Epidermal melanocyte (primary cell): Measurements from ENCODE around the gene LEPROT.

ENCODE experiments used
- DNase-seq: peaks from one replicate; pipeline ENCODE4 v3.0.0; 2011; ENCODE audit warnings: low spot score; ENCODE audit not compliant: insufficient read length

Gene LEPROT

DNA sequence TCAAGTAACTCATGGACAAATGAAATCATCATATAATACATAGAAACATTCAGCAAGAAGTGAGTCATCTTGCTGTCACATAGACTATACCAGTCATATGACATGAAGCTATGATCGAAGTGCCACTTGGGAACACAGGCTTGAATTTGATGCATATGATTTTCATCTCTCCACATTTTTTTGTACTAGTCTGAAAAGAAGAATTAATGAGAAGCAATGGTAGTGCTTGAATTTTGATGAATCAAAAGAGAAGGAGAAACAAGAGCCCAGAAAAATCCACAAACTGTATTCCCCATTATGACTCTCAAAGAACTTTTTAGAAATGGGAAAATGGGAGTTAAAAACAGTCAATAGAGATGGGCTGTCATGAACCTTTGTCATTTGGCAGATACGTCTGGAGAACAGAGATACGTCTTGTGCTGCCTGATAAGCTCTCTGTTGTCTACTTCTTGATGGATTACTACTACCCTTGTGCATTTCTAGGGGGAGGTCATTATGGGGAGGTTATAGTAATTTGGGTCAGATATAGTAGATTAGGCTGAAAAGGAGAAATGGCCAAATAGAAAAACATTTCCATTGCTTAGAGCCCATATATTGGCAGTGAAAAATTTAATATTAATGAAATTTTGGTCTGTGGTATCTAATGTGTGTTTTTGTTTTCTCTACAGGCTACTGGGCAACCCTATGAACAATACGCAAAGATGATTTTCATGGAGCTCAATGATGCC, 8.0 kb upstream of the LEPROT start:
- no peak for DNase-seq

DNA sequence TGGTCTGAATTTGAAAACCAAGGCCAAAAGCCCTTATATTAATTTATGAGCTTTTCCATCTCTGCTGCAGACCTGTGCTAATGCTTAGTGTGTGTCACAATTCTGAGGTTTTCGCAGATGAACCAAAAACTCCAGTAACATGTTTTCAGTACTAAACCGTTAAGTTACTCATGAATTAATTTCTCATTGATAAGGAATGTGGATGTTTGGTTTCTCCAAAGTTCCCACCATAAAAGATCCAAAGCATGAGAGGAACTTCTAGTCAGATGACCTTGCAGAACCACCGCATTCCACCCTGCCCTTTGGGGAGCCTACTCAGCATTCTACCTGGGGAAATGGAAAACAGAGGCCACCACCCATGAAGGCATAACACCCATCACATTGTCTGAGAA, 7.5 kb upstream of the LEPROT start:
- no peak for DNase-seq

DNA sequence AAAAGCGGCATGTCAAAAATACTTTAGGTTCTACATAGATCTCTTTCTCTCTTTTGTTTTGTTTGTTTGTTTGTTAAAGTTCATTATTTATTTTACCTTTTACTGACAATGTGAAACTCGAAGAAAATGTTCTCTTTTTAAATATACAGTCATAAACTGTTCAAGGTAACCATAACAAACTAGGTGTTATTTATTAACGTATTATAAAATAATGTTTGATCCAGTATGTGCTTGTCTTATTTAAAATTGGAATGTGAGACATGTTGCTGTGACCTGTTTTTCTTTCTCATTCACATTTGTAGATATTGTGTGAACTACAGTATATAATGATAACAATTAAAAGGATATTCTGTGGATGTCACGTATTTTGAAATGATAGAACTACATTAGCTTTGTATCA, 5.9 kb upstream of the LEPROT start:
- DNase-seq: no peak

DNA sequence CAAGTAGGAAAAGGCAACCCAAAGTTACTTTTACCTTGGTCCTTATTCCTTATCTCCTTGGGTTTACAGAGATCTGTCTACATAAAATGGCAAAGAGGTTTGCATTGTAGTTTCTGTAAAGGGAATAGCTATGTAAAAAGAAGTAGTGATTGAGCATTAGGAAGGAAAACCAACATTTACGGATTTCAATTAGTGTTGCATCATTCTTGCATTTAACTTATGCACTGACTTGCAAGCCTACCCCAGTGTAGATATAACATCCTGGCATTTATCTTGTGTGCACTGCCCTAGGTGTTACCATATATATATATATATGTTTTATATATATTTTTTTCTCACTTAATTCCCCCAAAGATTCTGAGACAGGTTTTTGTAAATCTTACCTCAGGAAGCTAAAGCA, 3.7 kb upstream of the LEPROT start:
- no peak for DNase-seq

DNA sequence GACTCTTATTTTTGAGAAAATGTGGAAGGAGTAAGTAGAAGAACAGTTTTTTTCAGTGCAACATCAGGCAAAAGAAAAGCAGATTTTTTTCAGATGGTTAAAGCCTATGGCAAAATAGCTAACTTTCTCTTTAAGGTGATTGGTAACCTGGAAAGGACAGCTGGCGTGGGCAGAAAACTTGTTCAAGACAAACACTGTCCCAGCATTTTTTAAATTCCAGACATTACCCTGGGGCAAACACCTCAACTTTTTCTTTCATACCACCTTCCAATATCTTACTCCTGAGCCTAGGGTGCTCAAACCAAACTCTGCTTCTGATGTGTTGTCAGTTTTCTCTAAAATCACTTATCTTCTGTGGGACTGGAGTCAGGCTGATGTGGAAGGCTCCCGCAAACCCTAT, 2.7 kb upstream of the LEPROT start:
- DNase-seq: no peak

DNA sequence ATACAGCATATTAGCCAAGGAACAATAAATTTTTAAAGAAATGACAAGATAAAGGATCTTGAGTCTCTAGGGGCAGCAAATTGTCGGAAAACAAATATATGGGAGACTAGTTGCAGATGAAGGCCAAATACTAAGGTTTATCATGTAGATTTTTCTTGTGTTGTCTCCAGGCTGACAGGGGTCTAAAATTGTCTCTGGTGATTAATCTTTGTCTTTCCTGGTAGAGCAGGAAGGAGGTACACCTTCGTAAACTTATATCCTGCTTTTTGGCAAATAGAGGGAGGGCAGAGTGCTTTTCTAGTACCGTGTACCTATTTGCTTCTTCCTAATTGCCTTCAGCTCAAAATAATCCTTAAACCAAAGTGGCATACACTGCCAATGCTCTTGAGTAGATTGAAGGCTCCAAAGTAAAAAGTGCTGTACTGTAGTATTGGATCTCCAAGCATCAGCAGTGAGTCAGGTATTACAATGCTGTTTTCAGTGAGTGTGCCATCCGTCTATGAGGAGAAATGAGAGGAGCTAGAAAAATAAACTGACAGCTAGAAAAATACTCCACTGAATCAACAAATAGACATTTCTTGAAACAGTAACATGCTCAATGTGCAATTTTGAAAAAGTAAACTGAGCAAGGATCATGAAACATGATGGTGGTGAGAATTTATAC, 1.8 kb upstream of the LEPROT start:
- DNase-seq: no peak

DNA sequence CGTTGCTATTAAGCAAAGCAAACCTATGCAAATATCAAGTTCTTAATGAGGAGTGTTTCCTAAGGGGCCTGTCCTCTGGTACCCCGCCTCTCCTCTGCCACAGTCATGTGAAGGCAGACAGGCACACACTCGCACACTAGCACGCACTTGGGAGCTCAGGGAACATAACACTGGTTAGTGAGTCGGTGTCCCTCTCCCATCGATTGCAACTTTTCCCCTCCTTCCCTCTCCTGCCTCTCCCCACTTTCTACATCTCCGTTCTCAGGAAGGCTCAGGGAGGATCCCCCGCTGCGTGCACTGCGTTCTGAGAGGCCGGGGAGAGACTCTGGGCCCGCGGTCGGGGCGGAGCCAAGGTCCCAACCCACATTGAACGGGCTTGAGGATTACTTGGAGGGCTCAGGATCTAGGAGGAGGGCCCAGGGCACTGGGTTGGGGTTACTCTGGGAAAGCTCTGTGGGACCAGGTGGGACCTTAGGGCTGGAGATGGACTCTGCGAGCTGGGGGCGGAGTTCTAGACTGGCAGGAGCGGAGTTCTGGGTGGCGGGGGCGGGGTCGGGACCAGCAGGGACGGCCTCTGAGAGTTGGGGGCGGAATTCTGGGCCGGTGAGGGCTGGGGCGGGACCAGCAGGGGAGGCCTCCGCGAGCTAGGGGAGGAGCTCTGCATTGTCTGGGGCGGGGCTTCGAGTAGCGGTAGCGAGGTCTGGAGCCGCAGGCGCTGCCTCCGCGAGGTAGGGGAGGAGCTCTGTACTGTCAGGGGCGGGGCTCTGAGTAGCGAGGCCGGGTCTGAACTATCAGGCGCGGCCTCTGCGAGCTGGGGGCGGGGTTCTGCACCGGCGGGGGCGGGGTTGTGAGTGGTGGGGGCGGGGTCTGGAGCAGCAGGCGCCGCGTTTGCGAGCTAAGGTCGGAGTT, 533 bp upstream of the LEPROT start:
- DNase-seq: peak; percentile 84

DNA sequence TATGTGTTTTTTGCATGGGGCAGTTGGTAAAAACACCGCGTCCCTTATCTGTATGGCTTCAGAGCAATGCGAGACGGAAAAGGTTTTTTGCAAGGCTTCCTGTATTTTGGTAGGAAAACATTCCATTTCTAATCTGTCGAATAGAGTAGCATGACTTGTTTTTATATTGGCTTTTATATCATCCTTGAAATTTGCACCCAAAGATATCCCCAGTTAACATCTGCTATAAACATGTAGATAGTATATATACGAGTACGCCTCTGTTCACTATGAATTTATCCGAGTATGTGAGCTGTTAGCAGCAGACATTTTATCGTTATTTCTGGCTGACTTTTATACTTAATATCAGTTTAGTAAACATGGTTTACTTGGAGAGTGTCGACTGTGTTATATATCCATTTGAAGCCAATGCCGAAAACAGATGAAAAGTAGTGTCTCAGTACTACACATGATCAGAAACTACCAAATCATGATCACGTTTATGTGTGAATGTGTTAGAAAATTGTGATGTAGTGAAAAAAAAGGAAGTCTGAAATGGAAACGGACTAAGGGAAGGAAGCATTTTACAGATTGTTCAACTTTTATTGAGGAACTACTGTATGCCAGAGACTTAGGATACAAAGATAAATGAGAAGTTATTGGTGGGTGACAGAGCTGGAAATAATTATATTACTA, 1.0 kb downstream of the LEPROT start:
- no peak for DNase-seq

DNA sequence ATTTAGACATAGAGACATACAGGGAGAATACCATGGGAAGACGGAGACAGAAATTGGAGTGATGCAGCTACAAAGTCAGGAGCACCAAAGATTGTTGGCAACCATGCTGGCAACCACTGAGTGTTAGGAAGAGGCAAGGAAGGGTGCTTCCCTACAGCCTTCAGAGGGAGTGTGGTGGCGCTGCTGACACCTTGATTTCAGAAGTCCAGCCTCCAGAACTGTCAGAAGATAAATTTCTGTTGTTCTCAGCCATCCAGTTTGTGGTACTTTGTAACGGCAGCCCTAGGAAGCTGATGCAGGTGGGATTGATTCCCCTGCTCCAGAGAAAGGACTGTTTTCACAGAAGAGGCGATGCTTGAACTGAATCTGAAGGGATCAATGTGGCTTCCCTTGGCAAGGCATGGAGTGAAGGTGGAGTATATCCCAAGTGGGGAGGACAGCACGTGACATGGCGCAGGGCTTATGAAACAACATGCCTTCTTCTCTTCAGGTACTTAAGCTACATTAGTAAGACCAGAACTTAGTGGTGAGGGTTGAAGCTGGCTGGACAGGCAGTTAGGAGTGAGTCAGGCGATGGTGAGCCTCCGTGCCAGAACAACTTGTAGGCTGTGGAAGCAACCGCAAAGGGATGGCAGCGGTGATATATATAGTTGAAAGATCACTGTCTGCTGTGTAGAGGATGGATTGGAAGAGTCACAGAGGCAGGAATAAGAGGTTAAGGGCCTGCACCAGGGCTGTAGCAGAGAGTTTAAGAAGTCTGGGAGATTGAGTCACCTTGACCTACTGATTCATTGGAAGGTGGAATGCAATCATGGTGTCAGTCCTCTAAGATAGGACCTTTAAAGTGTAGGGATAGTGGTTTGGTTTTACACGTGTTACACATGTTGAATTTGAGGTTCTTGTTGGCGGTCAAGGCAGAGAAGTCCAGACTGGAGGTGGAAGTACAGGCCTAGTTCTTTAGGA, 2.1 kb downstream of the LEPROT start:
- no peak for DNase-seq

DNA sequence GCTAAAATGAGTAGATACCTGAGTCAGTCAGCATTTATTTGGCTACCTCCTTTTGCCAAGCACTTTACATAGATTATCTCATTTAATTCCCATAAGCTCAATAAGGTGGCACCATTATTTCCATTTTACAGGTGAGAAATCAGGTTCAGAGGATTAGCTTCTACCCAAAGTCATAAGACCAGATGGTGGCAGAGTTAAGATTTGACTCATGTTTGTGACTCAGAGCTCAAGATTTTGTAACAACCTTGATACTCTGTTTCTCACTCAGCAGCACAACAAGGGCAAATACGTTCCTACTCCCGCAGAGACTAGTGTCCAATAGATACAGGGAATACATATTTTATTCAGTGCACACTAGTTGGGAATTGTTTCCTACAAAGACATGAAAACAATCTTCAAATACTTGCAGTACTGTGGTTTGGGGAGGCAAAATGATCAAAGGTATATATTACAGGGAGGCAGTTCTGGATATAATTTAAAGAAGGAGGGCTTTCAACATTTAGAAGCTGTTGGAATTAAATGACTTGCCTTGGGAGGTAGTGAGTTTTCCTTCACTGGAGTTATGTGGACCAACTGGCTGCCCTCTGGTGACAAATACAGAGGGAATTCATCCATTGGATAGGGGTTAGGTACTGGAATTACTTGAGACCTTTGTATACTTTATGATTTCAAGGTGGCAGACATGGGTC, 3.6 kb downstream of the LEPROT start:
- no peak for DNase-seq

DNA sequence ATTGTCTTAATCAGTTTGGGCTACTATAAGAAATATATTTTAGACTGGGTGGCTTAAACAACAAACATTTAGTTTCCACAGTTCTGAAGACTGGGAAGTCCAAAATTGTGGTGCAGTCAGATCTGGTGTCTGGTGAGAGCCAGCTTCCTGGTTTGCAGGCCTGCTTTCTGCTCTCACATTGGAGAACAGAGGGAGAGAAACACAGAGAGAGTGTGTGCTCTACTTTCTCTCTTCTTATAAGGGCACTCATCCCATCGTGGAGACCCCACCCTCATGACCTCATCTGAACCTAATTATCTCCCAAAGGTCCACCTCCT, 4.1 kb downstream of the LEPROT start:
- DNase-seq: no peak

DNA sequence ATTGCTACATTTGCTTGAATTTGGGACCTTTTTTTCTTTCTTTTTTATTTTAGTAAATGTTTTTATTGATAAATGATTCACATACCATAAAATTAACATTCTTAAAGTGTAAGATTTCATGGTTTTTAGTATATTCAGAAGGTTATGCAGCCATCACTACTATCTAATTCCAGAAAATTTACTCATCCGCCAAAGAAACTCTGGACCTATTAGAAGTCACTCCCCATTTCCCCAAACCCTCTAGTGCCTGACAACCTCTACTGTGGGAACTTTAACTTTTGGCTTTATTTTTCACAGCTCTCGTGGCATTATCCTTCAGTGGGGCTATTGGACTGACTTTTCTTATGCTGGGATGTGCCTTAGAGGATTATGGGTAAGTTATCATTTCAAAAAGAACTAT, 4.5 kb downstream of the LEPROT start:
- no peak for DNase-seq

DNA sequence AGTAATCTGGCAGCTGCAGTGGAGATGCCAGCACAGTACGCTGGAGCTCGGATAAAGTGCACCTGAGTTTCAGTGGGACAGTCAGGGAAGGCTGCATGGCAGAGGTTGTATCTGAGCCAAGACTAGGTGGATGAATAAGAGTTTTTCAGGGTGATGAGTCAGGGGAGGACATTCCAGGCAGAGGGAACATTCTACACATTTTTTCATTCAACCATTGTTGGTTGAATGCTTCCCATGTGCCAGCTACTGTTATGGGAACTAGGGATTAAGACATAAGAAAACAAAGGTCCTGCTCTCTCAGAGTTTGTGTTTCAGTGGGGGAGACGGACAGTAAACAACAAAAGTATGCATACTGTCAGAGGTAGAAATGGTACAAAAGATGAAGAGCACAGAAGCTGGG, 5.2 kb downstream of the LEPROT start:
- DNase-seq: no peak

DNA sequence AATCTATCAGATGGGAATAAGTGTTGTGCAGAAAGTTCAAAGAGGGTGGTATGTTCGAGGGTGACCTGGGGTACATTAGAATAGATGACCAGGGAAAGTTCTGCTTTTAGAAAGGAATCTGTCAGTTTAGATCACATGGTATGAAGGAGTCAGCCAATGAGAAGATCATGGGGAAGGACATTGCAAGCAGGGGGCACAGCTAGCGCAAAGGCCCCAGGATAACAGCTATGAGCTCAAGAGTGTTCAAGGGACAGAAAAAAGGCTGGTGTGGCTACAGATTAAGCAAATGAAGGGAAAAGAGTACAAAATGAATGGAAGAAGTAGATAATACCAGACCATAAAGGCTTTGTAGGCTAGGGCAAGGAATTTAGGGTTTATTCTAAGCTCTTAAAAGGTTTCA, 8.6 kb downstream of the LEPROT start:
- DNase-seq: no peak

DNA sequence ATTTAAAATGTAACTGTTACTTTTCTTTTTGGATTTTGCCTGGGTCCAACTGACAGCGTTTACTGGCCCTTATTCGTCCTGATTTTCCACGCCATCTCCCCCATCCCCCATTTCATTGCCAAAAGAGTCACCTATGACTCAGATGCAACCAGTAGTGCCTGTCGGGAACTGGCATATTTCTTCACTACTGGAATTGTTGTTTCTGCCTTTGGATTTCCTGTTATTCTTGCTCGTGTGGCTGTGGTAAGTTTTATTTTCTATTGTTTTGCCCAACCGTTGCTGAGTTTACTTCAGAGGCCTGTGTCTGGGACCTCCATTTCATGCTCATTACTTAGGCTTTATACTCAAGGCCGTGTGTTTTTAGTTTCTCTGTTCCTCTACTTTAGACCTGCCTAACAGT, 9.3 kb downstream of the LEPROT start:
- DNase-seq: no peak

DNA sequence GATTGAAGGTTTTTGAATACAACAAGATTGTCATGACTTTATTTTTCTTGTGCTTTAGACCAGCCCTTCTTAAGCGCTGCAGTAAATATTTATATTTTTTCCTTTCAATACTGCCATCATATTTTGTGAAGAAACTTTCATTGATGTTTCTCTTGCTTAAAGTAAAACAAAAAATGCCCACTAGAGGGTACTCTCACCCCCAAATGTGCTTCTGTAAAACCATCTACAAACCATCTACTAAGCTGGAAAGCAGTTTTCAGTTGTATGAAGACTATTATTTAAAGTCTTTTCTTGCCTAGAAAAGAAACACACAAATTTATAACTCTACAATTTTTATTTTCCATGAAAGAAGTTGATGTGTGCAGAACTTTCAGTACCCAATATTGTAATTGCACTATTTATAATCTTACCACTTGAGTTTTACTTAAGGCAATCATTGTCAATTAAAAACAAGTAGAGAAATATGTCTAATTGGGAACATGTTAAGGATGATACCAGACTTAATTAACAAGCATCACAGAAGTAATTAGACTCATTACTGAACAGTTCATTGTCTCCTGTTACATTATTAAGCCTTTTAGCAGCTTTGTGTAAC, 10.7 kb downstream of the LEPROT start:
- DNase-seq: no peak

DNA sequence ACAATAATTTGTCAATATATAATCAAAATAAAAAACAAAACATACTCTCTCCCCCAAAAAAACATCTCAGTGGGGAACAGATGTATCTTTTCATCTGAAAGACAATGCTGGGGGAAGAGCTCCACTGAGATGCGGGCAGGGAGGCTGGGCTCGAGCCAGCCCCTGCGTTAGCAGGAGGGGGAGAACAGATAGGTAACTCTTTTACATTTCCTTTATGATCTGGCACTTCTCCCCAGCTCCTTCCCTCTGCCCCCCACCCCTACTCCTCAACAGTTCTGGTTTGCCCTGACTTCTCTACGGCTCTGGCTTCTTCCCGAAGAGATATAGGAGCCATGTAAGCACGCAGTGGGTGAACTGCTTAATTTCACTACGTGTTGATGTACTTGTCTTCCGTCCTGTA, 12.4 kb downstream of the LEPROT start:
- no peak for DNase-seq

DNA sequence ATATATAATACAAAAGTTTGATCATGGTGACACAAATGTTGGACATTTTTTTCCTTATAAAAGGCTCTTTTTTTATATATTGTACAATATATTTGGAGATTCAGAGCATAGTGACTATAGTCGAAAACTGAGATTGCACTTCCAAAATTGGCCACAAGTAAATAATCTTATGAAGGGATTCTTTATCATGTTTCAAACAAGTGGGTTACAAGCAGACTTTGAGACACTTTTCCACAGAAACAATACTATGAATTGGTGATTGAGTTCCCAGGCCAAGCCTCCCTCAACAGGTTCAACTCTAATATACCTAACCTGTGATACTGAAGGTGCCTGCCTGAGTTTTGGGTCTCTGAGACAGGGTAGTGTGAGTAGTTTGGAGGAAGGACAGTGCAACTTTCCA, 13.8 kb downstream of the LEPROT start:
- no peak for DNase-seq

DNA sequence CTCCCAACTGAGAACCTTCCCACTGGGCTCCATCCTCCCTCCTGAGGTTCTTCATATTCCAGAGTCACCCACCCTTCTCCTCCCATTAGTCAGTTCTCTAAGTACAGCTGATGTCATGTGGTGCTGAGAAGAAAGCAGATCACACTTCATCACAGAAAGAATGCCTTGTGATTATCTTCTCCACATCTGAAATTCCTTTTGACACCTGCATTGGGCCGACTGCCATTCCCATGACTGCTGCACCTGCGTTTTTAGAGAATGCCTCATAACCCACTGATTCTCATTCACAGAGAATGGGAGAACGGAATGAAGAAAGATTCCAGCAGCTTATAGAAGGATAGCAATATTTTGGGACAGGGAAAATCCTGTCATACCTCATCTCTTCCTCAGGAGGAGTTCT, 14.3 kb downstream of the LEPROT start:
- DNase-seq: no peak

DNA sequence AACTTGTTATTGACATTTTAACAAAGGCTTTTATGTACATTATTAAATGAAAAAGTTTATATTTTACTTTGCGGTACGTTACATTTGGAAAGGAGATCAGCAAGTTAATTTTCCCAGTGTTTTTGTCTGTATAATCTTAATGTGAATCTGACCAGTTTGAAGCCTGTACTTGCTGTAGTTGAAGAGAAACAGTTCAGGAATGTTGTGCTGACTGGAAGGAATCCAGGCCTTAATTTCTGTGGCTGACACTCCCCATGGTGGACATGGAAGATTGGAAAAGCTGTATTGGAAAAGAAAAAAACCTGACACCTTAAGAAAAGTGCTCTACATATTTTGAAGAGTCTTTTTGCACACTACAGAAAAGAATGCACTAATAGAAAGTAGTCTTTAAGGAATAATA, 15.5 kb downstream of the LEPROT start:
- DNase-seq: peak; percentile 37
